Sigmoid colon (tissue), 7 donors: Measurements from ENCODE around the gene UCKL1. TPM values are rescaled to one million over a fixed set of nuclear protein-coding genes. Genes with fewer than 3 reads are reported as not detected.

Experiments used
- DNase-seq: peaks from one replicate; pipeline ENCODE4 v3.0.0-alpha.2; 2019
- H3K27ac ChIP-seq, 4 donors: fragments of 200-600 bp; sonication (generic); one replicate each; pipeline ENCODE4 v1.5.1; 2016 to 2019; ENCODE audit warnings: mild to moderate bottlenecking in 1 of 4
- H3K27me3 ChIP-seq, 3 donors: fragments of 200-600 bp; sonication (generic); one replicate each; pipeline ENCODE4 v1.5.1; 2019; ENCODE audit warnings: mild to moderate bottlenecking in 1 of 3
- H3K36me3 ChIP-seq, 4 donors: fragments of 200-600 bp; sonication (generic); one replicate each; pipeline ENCODE4 v1.5.1; 2016 to 2019
- H3K4me1 ChIP-seq, 4 donors: fragments of 200-600 bp; sonication (generic); one replicate each; pipeline ENCODE4 v1.5.1; 2017 to 2019
- H3K4me3 ChIP-seq, 4 donors: fragments of 200-600 bp; sonication (generic); one replicate each; pipeline ENCODE4 v1.5.1; 2017 to 2019; ENCODE audit warnings: mild to moderate bottlenecking in 2 of 4, moderate library complexity in 1 of 4
- H3K9me3 ChIP-seq, 4 donors: fragments of 200-600 bp in 3 of 4; sonication (generic) in 3 of 4; one replicate each; pipeline versions ENCODE4 v1.5.1 to v1.6.1; 2013 to 2019
- EP300 ChIP-seq, 4 donors: sonication (generic); formaldehyde crosslinking; IDR thresholded peaks; one replicate each; pipeline ENCODE4 v1.6.1; 2017; ENCODE audit warnings: antibody characterized with exemption in 4 of 4
- POLR2A ChIP-seq, 2 donors: fragments of 450-650 bp; IDR thresholded peaks; one replicate each; pipeline ENCODE4 v1.6.1; 2016; ENCODE audit warnings: antibody characterized with exemption in 2 of 2, mild to moderate bottlenecking in 2 of 2, moderate library complexity in 2 of 2
- POLR2AphosphoS5 ChIP-seq, 4 donors: sonication (generic); formaldehyde crosslinking; IDR thresholded peaks; one replicate each; pipeline ENCODE4 v1.6.1; 2017; ENCODE audit warnings: antibody characterized with exemption in 4 of 4
- WGBS, 2 donors: extraction: QIAGEN DNeasy Blood & Tissue Kit; methylation state at CpG; one replicate each; pipeline ENCODE4 v1.1.7; 2013; 5-methylcytosine and 5-hydroxymethylcytosine counted together
- intact Hi-C: fragments of 100-400 bp; cut with DNase I; formaldehyde crosslinking; loops from one replicate; pipeline ENCODE4 v1.15.1; 2023
- polyA plus RNA-seq, 3 donors: library from polyadenylated mRNA; stranded (reverse); fragments of 200-250 nt; gene quantifications; one replicate each; pipeline ENCODE4 v1.2.3, GENCODE V29; 2013
- total RNA-seq, 4 donors: library from RNA; depleted of rRNA; stranded (reverse); fragments of >200 nt; gene quantifications; one replicate each; pipeline ENCODE4 v1.1.0, GENCODE V29; 2016
- TF ChIP-seq, protein P1 (sequence below), 4 experiments: fragments of 450-650 bp in 3 of 4; fragments of 200-600 bp in 1 of 4; IDR thresholded peaks; one replicate each; pipeline ENCODE4 v1.5.1; 2016 to 2019; ENCODE audit warnings: antibody characterized with exemption in 4 of 4, mild to moderate bottlenecking in 3 of 4, moderate library complexity in 2 of 4
- donor health status: healthy with polysubstance abuse.
- donor health status: Bipolar disorder and iron deficiency.
- donor health status: healthy.

Gene UCKL1
- total and polyA plus RNA-seq, 7 donors = 21.1 to 45.6 (median 26.1) TPM

DNA sequence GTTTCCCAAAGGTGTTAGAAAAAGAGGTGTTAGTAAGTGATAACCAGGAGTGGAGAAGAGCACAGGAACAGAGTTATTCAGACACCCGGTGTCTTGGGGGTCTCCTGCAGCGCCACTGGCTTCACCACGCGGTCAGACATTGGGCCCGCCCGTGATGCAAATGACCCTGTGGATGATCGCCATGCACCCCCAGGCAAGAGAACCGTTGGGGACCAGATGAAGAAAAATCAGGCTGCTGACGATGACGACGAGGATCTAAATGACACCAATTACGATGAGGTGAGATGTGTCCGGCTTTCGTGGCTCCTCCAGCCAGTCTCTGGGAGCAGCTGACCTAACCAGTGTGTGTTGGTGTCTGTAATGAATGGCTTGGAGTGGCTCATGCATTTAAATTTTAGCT lies 26.7 kb upstream of the UCKL1 start:
- Histone ChIP-seq H3K27me3 (peaks cover 0 to 8% (median 7%) of the 10 kb centered on the region in 3 donors), H3K4me1 (peaks cover 0 to 45% (median 42%) of the 10 kb centered on the region in 4 donors), H3K27ac (no peak overlapping the region), H3K9me3 (no peaks in the 10 kb centered on the region), H3K36me3 (peaks cover 17 to 44% (median 26%) of the 10 kb centered on the region in 4 donors), H3K4me3 (no peak overlapping the region)
- no peak for DNase-seq
- intact Hi-C loops = no loop called here
- 91 to 94% methylated on average over 14 of the region's 14 CpGs for WGBS, 2 donors
- TF ChIP-seq POLR2A (IDR thresholded peaks at IDR 0.05) = no peak
- TF ChIP-seq, protein P1, sequence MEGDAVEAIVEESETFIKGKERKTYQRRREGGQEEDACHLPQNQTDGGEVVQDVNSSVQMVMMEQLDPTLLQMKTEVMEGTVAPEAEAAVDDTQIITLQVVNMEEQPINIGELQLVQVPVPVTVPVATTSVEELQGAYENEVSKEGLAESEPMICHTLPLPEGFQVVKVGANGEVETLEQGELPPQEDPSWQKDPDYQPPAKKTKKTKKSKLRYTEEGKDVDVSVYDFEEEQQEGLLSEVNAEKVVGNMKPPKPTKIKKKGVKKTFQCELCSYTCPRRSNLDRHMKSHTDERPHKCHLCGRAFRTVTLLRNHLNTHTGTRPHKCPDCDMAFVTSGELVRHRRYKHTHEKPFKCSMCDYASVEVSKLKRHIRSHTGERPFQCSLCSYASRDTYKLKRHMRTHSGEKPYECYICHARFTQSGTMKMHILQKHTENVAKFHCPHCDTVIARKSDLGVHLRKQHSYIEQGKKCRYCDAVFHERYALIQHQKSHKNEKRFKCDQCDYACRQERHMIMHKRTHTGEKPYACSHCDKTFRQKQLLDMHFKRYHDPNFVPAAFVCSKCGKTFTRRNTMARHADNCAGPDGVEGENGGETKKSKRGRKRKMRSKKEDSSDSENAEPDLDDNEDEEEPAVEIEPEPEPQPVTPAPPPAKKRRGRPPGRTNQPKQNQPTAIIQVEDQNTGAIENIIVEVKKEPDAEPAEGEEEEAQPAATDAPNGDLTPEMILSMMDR (IDR thresholded peaks at IDR 0.05) = no peak
- TF ChIP-seq POLR2AphosphoS5 (IDR thresholded peaks at IDR 0.05) = no peak
- TF ChIP-seq EP300 (IDR thresholded peaks at IDR 0.05) = no peak

DNA sequence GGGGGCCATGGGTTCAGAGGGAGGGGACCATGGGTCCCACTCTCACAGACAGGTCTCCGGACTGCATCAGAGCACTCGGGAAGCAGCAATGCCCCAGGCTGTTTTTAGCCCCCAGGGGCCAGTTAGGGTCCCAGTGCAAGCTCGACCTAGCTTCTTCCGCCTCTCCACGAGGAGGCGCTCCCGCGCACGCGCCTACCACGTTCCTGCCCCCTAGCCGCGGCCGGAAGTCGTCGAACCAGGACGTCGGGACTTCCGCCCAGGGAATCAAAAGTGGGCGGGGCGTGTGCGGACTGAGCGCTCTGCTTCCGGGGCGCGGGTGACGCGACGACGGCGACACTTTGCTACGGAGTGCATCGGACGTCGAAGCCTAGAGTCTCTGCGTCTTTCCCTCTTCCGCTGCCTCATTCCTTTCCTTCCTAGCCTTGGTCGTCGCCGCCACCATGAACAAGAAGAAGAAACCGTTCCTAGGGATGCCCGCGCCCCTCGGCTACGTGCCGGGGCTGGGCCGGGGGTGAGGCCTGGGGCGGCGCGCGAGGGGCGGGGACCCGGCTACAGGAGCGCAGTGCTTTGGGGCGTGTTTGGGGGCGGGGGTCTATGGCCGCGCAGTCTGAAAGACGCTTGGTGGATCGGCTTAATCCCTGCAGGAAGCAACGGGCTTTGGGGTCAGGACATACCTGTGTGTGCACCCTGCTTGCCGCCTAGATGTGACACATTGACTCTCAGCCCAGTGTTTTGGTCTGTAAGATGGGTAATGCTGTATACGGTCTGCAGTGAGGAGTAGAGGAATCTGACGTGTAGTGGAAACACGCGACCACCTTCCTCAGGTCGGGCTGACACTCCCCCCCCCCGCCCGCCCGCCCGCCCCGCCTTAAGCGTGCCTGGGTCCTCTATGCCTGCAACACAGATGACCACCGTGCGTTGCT lies 24.9 kb upstream of the UCKL1 start, which contains the start of gene PRPF6:
Gene PRPF6, plus strand, starts transcription at position 327 of the 923 bp plus-strand sequence. Its CDS starts 114 bp downstream, at position 441.
- peak within 1 kb of the TSS; percentile 85 to 98 (median 90) for H3K4me3 ChIP-seq
- peak; percentile 97 for DNase-seq
- peak within 1 kb of the TSS; percentile 80 to 88 (median 85) for H3K27ac ChIP-seq
- H3K4me1 ChIP-seq = peaks cover 0 to 45% (median 42%) of the 10 kb centered on the region in 4 donors
- 1% methylated on average over 75 of the region's 75 CpGs for WGBS, 2 donors
- intact Hi-C loops = loop anchor here (1.0 kb wide), 1 partner anchor 82 kb away; the partner anchor contains the start of gene TCEA2
- H3K27me3 ChIP-seq = peaks cover 0 to 12% (median 7%) of the 10 kb centered on the region in 3 donors
- H3K9me3 ChIP-seq = no peaks in the 10 kb centered on the region
- TF ChIP-seq, protein P1 (IDR thresholded peaks at IDR 0.05) = peak; percentile 69 to 81 (median 78)
- TF ChIP-seq EP300 (IDR thresholded peaks at IDR 0.05) (peak in 1 of 4 donors; percentile 43), POLR2A (IDR thresholded peaks at IDR 0.05) (peak; percentile 70 to 72), POLR2AphosphoS5 (IDR thresholded peaks at IDR 0.05) (peak; percentile 88 to 96 (median 92))
- peaks cover 14 to 26% (median 16%) of the 10 kb centered on the region in 4 donors for H3K36me3 ChIP-seq

DNA sequence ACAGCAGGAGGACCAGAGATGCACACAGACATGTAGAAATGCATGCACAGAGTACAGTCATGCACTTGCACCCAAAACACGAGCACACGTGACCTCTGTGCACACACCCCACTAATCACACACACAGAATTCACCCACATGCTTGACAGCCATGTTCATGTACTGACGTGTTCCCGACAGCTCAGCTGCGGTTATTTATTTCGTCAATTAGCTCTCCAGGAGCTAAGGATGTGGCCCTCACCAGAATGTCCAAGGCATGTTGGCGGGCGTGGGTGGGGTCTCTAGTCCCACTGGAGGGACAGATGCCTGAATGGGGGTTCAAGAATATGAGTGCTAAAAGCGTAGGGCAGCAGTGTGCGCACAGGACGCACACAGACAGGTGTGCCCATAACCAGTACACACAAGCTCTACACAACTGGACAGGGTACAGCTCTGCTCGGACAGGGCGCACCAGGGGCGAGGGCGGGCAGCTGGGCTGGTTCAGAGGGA lies 24.1 kb upstream of the UCKL1 start:
- peaks cover 0 to 45% (median 42%) of the 10 kb centered on the region in 4 donors for H3K4me1 ChIP-seq
- peak overlapping the region; percentile 80 to 88 (median 85) for H3K27ac ChIP-seq
- 72 to 78% methylated on average over 15 of the region's 15 CpGs for WGBS, 2 donors
- DNase-seq = no peak
- H3K4me3 ChIP-seq = peak overlapping the region; percentile 85 to 98 (median 90)
- TF ChIP-seq, protein P1 (IDR thresholded peaks at IDR 0.05) = no peak
- H3K27me3 ChIP-seq = peaks cover 0 to 12% (median 7%) of the 10 kb centered on the region in 3 donors
- peaks cover 8 to 18% (median 11%) of the 10 kb centered on the region in 4 donors for H3K36me3 ChIP-seq
- intact Hi-C loops = no loop called here
- no peaks in the 10 kb centered on the region for H3K9me3 ChIP-seq

DNA sequence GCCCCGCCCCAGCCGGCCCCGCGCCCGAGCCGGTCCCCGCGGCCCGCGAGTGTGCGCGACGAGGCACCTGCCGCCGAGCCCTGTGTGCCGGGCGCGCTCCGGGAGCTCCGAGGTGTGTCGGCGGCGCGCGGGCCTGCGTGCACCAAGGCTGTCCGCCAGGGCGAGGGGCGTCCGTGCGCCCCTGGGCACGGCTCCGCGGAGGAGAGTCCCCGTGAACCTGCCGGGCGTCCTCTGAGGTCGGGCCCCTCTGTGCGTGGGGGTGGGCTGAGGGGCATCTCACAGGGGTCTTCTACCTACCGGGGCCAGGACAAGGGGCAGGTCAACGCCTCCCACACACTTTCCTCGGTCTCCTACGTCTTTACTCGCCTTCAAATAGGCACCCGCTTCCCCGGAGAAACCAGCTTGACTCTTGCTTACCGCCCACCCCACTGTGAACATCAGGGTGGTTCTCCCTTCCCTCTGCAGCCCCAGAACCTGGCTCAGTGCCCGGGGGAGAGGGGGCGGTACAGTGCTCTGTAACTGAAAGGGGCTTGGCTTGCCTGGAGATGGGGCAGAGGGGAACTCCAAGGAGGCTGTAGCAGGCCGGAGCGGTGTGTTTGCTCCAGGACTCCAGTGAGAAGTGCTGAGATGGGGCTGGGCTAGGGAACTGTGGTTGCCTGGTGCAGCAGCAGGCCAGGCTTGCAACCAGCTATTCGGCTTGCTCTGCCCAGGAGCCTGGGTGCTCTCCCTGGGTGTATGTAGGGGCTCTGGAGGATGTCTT lies 23.5 kb upstream of the UCKL1 start, which contains the start of gene SAMD10:
Gene SAMD10, minus strand, starts transcription at position 86 of the 760 bp plus-strand sequence. CDS start 175 bp downstream, outside the sequence.
- intact Hi-C loops = loop anchor here (10.0 kb wide), 2 partner anchors 325 to 765 kb away; partner anchors contain the start of genes RTEL1, STMN3 and YTHDF1
- Histone ChIP-seq H3K4me1 (peaks cover 0 to 45% (median 42%) of the 10 kb centered on the region in 4 donors), H3K9me3 (no peaks in the 10 kb centered on the region), H3K27me3 (peaks cover 0 to 12% (median 7%) of the 10 kb centered on the region in 3 donors), H3K36me3 (peaks cover 2 to 12% (median 5%) of the 10 kb centered on the region in 4 donors), H3K4me3 (peak within 1 kb of the TSS; percentile 36 to 98 (median 89)), H3K27ac (peak within 1 kb of the TSS; percentile 80 to 88 (median 85))
- TF ChIP-seq, protein P1 (IDR thresholded peaks at IDR 0.05) = peak in 1 of 4 experiments; percentile 18
- TF ChIP-seq POLR2A (IDR thresholded peaks at IDR 0.05) = no peak
- WGBS, 2 donors = 1 to 2% methylated on average over 52 of the region's 52 CpGs
- no peak for DNase-seq
